Muscle layer of colon (tissue), 2 donors: Measurements from ENCODE around the gene KCNJ5.
A peak's percentile ranks its signal among the peaks of the same experiment; 100 is the strongest.

Source experiments
- H3K27ac ChIP-seq: one replicate; pipeline ENCODE4 v1.7.0; 2013; ENCODE audit warnings: low read depth, mild to moderate bottlenecking, low read length, moderate library complexity
- H3K27me3 ChIP-seq, 2 donors: one replicate each; pipeline ENCODE4 v1.7.0; 2013; ENCODE audit warnings: low read length in 2 of 2, mild to moderate bottlenecking in 2 of 2; ENCODE audit not compliant: insufficient read depth in 2 of 2, control insufficient read depth in 1 of 2
- H3K36me3 ChIP-seq: one replicate; pipeline ENCODE4 v1.7.0; 2013; ENCODE audit warnings: mild to moderate bottlenecking, low read length; ENCODE audit not compliant: insufficient read depth
- H3K4me1 ChIP-seq: one replicate; pipeline ENCODE4 v1.7.0; 2013; ENCODE audit warnings: mild to moderate bottlenecking, low read length; ENCODE audit not compliant: insufficient read depth
- H3K4me3 ChIP-seq, 2 donors: one replicate each; pipeline ENCODE4 v1.7.0; 2013; ENCODE audit warnings: low read length in 2 of 2, low read depth in 1 of 2, mild to moderate bottlenecking in 1 of 2, moderate library complexity in 1 of 2
- H3K9ac ChIP-seq: one replicate; pipeline ENCODE4 v1.7.0; 2013; ENCODE audit warnings: low read length
- H3K9me3 ChIP-seq: one replicate; pipeline ENCODE4 v1.7.0; 2013; ENCODE audit warnings: mild to moderate bottlenecking, low read length
- donor health status: abdominal sarcoma.
- donor health status: Adenocarcinoma of cecum.

KCNJ5 gene

DNA sequence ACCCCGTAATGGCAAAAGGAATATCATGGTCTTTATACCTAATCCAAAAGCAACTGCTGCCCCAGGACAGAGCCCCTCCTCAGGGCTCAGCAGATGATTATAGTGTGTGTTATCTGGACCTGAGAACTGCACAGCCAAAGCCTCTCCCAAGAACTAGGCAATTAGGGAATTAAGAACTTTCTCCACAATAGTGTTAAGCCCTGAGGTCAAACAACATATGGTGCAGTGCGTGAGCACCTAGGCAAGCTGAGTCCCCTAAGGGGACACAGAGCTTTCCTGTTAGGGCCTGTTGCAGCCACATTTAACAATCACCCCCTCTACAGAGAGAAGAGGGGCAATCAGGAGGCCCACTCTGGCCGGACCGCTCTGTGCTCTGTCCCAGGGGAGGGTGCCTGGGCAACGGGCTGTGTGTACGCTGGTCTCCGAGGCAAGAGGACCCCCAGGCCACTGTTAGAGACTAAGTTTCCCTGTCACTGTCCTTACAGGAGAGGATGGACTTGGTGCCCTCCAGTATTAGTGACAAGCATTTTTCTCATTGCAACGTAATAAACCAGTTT is 1.4 kb upstream of the KCNJ5 start:
- H3K9me3 ChIP-seq = no peaks in the 10 kb centered on the region
- H3K27me3 ChIP-seq = peaks cover 11 to 23% of the 10 kb centered on the region in 2 donors
- H3K9ac ChIP-seq = no peak overlapping the region
- H3K4me1 ChIP-seq = peaks cover 5% of the 10 kb centered on the region
- no peaks in the 10 kb centered on the region for H3K36me3 ChIP-seq
- H3K27ac ChIP-seq = no peak overlapping the region
- no peak overlapping the region for H3K4me3 ChIP-seq

DNA sequence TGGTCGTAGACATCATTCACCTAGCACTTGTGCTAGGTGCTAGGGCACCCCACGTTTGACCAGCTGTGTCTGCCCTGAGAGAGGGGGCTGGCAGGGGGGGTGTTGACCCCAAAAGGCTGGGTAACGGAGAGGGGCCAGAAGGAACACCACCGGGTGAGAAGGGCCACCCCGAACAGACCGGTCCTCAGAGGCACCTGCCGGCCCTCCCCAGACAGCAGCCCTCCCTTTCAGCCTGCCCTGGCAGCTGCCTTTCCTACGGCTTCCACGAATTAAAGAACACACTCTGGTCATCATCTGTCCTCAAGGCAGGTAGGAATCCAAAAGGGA is 977 bp upstream of the KCNJ5 start:
- Histone ChIP-seq H3K27ac (no peak overlapping the region), H3K9me3 (no peaks in the 10 kb centered on the region), H3K4me1 (peaks cover 5% of the 10 kb centered on the region), H3K4me3 (peak overlapping the region in 1 of 2 donors; percentile 32), H3K9ac (no peak overlapping the region), H3K36me3 (no peaks in the 10 kb centered on the region), H3K27me3 (peaks cover 11 to 23% of the 10 kb centered on the region in 2 donors)

DNA sequence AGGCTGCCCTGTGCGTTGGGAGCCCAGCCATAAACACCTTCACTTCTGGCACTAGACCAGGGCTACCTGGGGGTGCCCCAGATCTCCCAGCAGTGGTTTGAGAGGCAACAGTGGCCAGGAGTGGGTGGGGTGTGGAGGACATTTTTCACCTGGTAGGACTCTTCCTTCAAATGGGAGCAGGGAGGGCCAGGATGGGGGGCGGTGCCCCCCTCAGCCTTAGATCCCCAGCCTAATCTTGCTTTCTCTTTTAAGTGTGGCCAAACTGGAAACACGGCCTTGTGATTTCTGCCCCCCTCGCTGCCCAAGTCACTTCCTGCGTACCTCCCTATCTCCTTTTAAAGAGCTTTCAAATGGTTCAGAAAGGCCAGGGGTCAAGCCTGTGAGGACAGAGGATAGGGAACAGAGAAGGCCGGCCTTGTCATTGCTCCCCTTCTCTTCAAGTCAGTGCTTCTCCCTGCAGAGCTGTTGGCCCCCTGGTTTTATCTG is 800 bp downstream of the KCNJ5 start:
- Histone ChIP-seq H3K36me3 (no peaks in the 10 kb centered on the region), H3K27ac (no peak overlapping the region), H3K9me3 (no peaks in the 10 kb centered on the region), H3K4me1 (peaks cover 5% of the 10 kb centered on the region), H3K9ac (no peak overlapping the region), H3K4me3 (no peak overlapping the region), H3K27me3 (peaks cover 11 to 23% of the 10 kb centered on the region in 2 donors)

DNA sequence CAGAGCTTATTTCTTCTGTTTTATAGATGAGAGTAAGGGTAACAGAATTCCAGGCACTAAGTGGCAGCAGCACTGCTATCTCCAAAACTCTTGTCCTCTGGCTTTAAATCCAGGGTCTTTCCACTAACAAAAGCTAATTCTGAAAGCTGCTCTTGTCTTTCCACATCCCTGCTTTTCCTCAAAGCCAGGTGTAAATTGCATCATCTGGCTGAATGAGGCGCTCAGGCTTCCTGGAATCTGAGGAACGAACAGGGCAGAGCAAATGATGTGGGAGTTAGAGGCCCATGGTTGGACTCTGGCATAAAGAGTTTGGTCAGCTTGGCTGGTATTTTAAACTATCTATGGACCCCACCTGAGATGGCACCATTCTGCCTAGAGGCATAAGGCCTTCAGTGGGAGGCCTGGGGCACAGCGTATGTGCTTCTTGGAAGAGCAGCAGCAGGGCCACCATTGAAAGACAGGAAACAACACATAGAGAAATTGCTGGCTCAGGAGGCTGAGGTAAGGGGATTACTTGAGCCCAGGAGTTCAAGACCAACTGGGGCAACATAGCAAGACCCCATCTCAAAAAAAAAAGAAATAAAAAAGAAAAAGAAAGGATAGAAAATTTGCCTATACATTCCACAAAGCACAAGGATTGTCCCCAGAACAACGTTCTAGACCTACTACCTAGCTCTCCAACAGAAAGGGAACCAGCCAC is 1.9 kb downstream of the KCNJ5 start:
- Histone ChIP-seq H3K9ac (no peak overlapping the region), H3K36me3 (no peaks in the 10 kb centered on the region), H3K4me3 (no peak overlapping the region), H3K4me1 (peaks cover 5% of the 10 kb centered on the region), H3K27ac (no peak overlapping the region), H3K9me3 (no peaks in the 10 kb centered on the region), H3K27me3 (peaks cover 11 to 23% of the 10 kb centered on the region in 2 donors)

DNA sequence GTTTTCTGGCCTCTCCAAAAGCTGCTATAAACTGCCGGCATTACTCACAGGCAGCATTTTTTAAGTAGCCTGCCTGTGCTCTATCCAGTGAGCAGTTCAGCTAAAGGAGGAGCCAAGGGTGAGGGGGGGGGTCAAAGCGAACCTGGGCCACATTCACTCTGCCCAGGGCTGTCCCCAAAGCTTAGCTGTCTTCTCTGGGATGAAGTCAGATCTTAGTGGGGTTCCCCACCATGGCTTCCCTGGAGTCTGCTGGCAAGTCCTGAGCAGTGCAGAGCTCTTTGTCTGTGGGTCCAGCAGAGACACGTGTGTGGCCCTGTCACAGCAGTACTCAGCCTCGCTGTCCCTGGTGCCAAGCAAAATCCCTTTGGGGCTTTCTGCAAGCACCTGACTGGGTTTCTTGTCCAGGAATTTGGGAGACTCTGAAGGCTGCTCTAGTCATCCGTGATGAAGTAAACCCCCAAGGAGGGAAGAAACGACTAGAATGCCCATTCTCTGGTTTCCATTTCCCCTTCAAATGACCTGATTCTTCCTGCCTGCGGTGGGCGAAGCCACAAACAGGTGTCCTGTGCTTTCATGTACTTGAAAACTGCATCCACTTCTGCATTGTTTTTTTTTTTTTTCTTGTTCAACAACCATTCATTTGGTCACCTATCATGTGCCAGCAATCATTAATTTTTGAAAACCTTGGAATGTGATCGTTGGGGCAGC is 2.6 kb downstream of the KCNJ5 start:
- Histone ChIP-seq H3K4me1 (peaks cover 5% of the 10 kb centered on the region), H3K4me3 (no peak overlapping the region), H3K27ac (no peak overlapping the region), H3K9ac (no peak overlapping the region), H3K27me3 (peaks cover 11 to 23% of the 10 kb centered on the region in 2 donors), H3K9me3 (no peaks in the 10 kb centered on the region), H3K36me3 (no peaks in the 10 kb centered on the region)

DNA sequence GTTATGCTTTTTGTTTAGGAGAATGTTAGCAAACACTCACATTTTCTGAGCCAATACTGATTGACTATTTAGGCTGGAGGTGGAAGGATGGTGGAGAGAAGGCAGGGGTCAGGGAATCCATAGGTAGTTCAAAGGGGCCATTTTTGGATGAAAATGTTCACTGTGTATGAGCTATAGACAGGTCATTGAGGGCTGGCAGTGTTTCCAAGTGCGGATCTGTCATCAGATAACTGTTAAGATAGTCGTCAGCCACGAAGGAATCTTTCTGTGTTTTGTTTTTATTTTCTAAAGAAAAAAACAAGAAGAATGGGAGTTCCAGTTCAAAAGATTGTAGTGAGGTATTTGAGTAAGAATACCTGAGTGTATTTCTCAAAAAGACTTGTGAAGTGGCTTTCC is 3.1 kb downstream of the KCNJ5 start:
- Histone ChIP-seq H3K4me3 (no peak overlapping the region), H3K9ac (no peak overlapping the region), H3K27me3 (peaks cover 10 to 21% of the 10 kb centered on the region in 2 donors), H3K9me3 (no peaks in the 10 kb centered on the region), H3K4me1 (peaks cover 5% of the 10 kb centered on the region), H3K27ac (no peak overlapping the region), H3K36me3 (no peaks in the 10 kb centered on the region)

DNA sequence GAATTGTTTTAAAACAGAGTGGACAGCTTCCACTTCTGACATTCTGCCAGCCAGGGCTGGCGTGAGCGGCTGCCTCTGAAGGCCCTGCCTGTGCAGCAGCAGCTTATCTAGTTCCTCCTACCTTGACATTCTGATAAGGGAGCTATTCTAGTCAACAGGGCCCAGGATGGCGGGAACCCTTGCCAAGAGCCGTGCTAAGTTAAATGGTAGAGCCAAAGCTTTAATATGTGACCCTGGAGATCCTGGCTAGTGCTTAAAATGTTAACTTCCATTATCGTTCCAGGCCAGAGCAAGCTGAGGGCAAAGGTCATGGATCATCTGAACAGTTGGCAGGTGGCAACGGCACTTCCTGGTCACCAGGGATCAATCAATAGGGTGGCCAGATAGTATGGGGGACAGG is 3.5 kb downstream of the KCNJ5 start:
- Histone ChIP-seq H3K27ac (no peak overlapping the region), H3K9me3 (no peaks in the 10 kb centered on the region), H3K9ac (no peak overlapping the region), H3K27me3 (peaks cover 6 to 17% of the 10 kb centered on the region in 2 donors), H3K4me3 (no peak overlapping the region), H3K4me1 (peaks cover 5% of the 10 kb centered on the region), H3K36me3 (no peaks in the 10 kb centered on the region)

DNA sequence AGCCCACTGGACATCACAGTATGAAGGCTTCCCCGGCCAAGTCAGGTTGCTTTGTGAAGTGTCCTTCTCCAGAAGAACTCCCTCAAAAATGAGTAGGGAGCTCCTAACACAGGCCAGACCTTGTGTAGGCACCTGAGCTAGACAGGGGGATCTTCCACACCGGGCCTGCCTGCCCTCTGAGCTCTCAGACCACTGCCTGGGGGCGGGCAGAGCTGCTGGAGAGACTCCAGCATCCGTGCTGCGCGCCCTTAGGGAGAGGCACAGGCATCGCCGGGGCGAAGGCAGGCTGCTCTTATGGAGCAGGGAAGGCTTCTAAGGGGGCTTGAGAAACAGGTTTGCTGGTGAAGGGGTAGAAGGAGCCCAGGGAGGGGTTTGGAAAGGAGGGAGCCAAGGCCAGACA is 4.4 kb downstream of the KCNJ5 start:
- Histone ChIP-seq H3K36me3 (no peaks in the 10 kb centered on the region), H3K9ac (no peak overlapping the region), H3K4me3 (no peak overlapping the region), H3K4me1 (no peaks in the 10 kb centered on the region), H3K27me3 (peaks cover 0 to 9% of the 10 kb centered on the region in 2 donors), H3K27ac (no peak overlapping the region), H3K9me3 (no peaks in the 10 kb centered on the region)

DNA sequence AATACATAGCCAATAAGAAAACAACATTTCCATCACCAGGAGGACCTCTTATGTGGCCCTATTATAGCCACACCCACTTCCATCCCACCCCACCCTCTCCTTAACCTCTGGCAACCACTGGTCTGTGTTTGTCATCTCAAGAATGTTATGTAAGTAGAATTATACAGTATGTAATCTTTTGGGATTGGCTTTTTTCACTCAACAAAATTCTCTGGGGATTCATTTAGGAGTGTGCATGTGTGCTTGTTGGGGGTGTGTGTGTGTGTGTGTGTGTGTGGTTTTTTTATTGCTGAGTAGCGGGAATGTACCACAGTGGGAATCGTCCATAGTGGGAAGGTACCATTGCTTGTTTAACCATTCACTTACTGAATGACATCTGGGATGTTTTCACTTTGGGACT is 5.2 kb downstream of the KCNJ5 start:
- Histone ChIP-seq H3K9ac (no peak overlapping the region), H3K27me3 (peaks cover 0 to 6% of the 10 kb centered on the region in 2 donors), H3K27ac (no peak overlapping the region), H3K36me3 (no peaks in the 10 kb centered on the region), H3K9me3 (no peaks in the 10 kb centered on the region), H3K4me3 (no peak overlapping the region), H3K4me1 (no peaks in the 10 kb centered on the region)

DNA sequence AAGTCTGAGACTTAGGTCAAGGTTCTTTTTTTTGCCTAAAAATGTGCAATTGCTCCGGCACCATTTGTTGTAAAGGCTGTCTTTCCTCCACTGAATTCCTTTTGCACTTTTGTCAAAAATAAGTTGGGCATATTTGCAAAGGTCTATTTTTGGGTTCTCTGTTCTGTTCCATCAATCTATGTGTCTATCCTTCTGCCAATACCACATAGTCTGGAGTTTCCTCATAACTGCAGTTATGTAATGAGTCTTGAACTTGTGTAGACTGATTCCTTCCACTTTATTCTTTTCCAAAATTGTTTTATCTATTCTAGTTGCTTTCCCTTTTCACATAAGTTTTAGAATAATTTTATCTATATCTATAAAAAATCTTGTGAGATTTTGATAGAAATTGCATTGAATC is 6.7 kb downstream of the KCNJ5 start:
- H3K27me3 ChIP-seq = no peaks in the 10 kb centered on the region
- no peak overlapping the region for H3K4me3 ChIP-seq
- no peak overlapping the region for H3K27ac ChIP-seq
- H3K4me1 ChIP-seq = no peaks in the 10 kb centered on the region
- no peaks in the 10 kb centered on the region for H3K36me3 ChIP-seq
- no peaks in the 10 kb centered on the region for H3K9me3 ChIP-seq
- no peak overlapping the region for H3K9ac ChIP-seq

DNA sequence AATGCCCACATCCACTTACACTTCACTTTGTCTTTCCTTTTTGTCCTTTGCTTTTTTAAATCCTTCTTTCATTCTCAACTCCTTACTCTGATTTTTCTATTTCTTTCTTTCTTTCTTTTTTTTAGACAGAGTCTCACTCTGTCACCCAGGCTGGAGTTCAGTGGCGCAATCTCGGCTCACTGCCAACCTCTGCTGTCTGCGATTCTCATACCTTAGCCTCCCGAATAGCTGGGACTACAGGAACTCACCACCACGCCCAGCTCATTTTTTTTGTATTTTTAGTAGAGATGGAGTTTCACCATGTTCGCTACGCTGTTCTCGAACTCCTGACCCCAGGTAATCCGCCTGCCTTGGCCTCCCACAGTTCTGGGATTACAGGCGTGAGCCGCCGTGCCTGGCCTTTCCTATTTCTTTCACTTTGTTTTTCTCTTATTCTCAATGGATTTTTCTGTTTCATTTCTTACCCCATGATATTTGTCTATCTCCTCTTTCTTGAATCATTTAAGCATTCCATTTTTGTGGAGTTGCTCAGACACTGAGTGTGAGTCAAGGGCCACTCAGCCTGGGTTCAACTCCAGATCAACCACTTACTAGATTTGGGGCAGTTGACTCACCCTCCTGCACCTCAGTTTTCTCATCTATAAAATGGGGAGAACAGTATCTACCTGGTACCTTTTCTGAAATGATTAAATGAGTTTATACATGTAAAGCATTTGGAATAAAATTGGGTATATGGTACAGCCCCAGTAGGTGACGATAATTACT is 7.6 kb downstream of the KCNJ5 start:
- Histone ChIP-seq H3K9me3 (no peaks in the 10 kb centered on the region), H3K36me3 (no peaks in the 10 kb centered on the region), H3K27ac (no peak overlapping the region), H3K4me1 (no peaks in the 10 kb centered on the region), H3K27me3 (no peaks in the 10 kb centered on the region), H3K9ac (no peak overlapping the region), H3K4me3 (no peak overlapping the region)
